Mammary epithelial cell (primary cell): ENCODE measurements around the gene HYAL4.

Experiments used
- EZH2 ChIP-seq: IDR thresholded peaks from 2 replicates; pipeline ENCODE4 v1.6.1; 2012; ENCODE audit warnings: low read length, inconsistent platforms, borderline replicate concordance
- TF ChIP-seq, protein P1 (sequence below), 2 donors: IDR thresholded peaks in 1 of 2; conservative IDR thresholded peaks in 1 of 2; 2 replicates each; pipeline ENCODE4 v1.5.1; 2011 to 2012; ENCODE audit warnings: inconsistent platforms in 2 of 2, low read length in 2 of 2, mild to moderate bottlenecking in 2 of 2, control low read depth in 1 of 2, low read depth in 1 of 2; ENCODE audit not compliant: insufficient read depth in 1 of 2; ENCODE audit errors: extremely low read depth in 1 of 2

GRCh38 chr7:123864966-123865365 lies 20.0 kb downstream of the HYAL4 start:
- TF ChIP-seq, protein P1, sequence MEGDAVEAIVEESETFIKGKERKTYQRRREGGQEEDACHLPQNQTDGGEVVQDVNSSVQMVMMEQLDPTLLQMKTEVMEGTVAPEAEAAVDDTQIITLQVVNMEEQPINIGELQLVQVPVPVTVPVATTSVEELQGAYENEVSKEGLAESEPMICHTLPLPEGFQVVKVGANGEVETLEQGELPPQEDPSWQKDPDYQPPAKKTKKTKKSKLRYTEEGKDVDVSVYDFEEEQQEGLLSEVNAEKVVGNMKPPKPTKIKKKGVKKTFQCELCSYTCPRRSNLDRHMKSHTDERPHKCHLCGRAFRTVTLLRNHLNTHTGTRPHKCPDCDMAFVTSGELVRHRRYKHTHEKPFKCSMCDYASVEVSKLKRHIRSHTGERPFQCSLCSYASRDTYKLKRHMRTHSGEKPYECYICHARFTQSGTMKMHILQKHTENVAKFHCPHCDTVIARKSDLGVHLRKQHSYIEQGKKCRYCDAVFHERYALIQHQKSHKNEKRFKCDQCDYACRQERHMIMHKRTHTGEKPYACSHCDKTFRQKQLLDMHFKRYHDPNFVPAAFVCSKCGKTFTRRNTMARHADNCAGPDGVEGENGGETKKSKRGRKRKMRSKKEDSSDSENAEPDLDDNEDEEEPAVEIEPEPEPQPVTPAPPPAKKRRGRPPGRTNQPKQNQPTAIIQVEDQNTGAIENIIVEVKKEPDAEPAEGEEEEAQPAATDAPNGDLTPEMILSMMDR (conservative IDR thresholded peaks at IDR 0.05 in 1 of 2, IDR thresholded peaks at IDR 0.05 in 1 of 2; ENCODE audit: extremely low read depth in 1 of 2, insufficient read depth in 1 of 2, low read depth in 1 of 2, low read length in 2 of 2): no peak
- TF ChIP-seq EZH2: no peak
